HEK293 (cell line): Measurements from ENCODE around the gene SYT2.

Source experiments
- CTCF ChIA-PET: fragments of 350-600 bp; formaldehyde crosslinking; extraction: SDS; loops from one replicate; lab custom pipeline; 2021; ENCODE audit warnings: antibody characterized with exemption; lab: Yijun Ruan, JAX
- POLR2A ChIA-PET: fragments of 300-600 bp; formaldehyde crosslinking; extraction: SDS; loops from one replicate; lab custom pipeline; 2020; ENCODE audit warnings: antibody characterized with exemption, inconsistent platforms; lab: Yijun Ruan, JAX
- H3K27ac ChIP-seq: fragments of 200-500 bp; sonication (Bioruptor generic); 2 replicates; pipeline ENCODE4 v1.5.1; 2014; ENCODE audit warnings: low read depth, low read length, control low read depth, inconsistent platforms; ENCODE audit errors: extremely low read depth
- H3K36me3 ChIP-seq, 2 experiments: fragments of 200-500 bp in 1 of 2; sonication (Bioruptor generic) in 1 of 2; 1 replicate in 1 of 2; 2 replicates in 1 of 2; pipeline ENCODE4 v1.5.1; 2014 to 2017; ENCODE audit warnings: inconsistent platforms in 2 of 2, low read length in 2 of 2; ENCODE audit not compliant: control insufficient read depth in 2 of 2, insufficient read depth in 1 of 2
- H3K4me1 ChIP-seq: fragments of 200-500 bp; sonication (Bioruptor generic); 2 replicates; pipeline ENCODE4 v1.5.1; 2014; ENCODE audit warnings: mild to moderate bottlenecking, low read length, inconsistent platforms; ENCODE audit not compliant: control insufficient read depth, insufficient read depth
- H3K4me3 ChIP-seq: 2 replicates; pipeline ENCODE4 v1.5.1; 2011; ENCODE audit warnings: low read depth, mild to moderate bottlenecking, control low read depth, low read length, moderate library complexity
- H3K9me3 ChIP-seq: fragments of 200-500 bp; sonication (Bioruptor generic); 2 replicates; pipeline ENCODE4 v1.5.1; 2014; ENCODE audit warnings: low read depth, low read length, inconsistent platforms; ENCODE audit not compliant: control insufficient read depth, insufficient read depth
- KLF8 ChIP-seq: fragments of 450-650 bp; formaldehyde crosslinking; IDR thresholded peaks from 2 replicates; pipeline ENCODE4 v1.5.1; 2016; ENCODE audit warnings: missing biosample characterization, missing genetic modification characterization
- KLF9 ChIP-seq: fragments of 450-650 bp; formaldehyde crosslinking; IDR thresholded peaks from 2 replicates; pipeline ENCODE4 v1.5.1; 2016; ENCODE audit warnings: missing biosample characterization, missing genetic modification characterization, low read depth
- PBX3 ChIP-seq: sonication (generic); formaldehyde crosslinking; IDR thresholded peaks from 2 replicates; pipeline ENCODE4 v1.8.1; 2022; ENCODE audit warnings: mild to moderate bottlenecking, moderate library complexity, missing genetic modification reagents
- PRDM10 ChIP-seq: fragments of 450-650 bp; formaldehyde crosslinking; IDR thresholded peaks from 2 replicates; pipeline ENCODE4 v1.5.1; 2016; ENCODE audit warnings: missing biosample characterization, missing genetic modification characterization
- SCRT1 ChIP-seq: fragments of 450-650 bp; formaldehyde crosslinking; IDR thresholded peaks from 2 replicates; pipeline ENCODE4 v1.5.1; 2016; ENCODE audit warnings: missing biosample characterization, missing genetic modification characterization, borderline replicate concordance
- SCRT2 ChIP-seq: fragments of 450-650 bp; formaldehyde crosslinking; IDR thresholded peaks from 2 replicates; pipeline ENCODE4 v1.5.1; 2016; ENCODE audit warnings: missing biosample characterization, missing genetic modification characterization
- ZFP3 ChIP-seq: fragments of 450-650 bp; formaldehyde crosslinking; IDR thresholded peaks from 2 replicates; pipeline ENCODE4 v1.5.1; 2016; ENCODE audit warnings: low read depth, missing biosample characterization, missing genetic modification characterization
- ZNF18 ChIP-seq: fragments of 450-650 bp; formaldehyde crosslinking; IDR thresholded peaks from 2 replicates; pipeline ENCODE4 v1.5.1; 2016; ENCODE audit warnings: missing biosample characterization, missing genetic modification characterization
- ZNF341 ChIP-seq: fragments of 450-650 bp; formaldehyde crosslinking; IDR thresholded peaks from 2 replicates; pipeline ENCODE4; 2016; ENCODE audit warnings: low read depth, missing biosample characterization, missing genetic modification characterization
- ZNF366 ChIP-seq: fragments of 450-650 bp; formaldehyde crosslinking; conservative IDR thresholded peaks from 2 replicates; pipeline ENCODE4 v1.5.1; 2016; ENCODE audit warnings: missing biosample characterization, missing genetic modification characterization
- ZNF624 ChIP-seq: fragments of 450-650 bp; formaldehyde crosslinking; IDR thresholded peaks from 2 replicates; pipeline ENCODE4 v1.5.1; 2017; ENCODE audit warnings: missing biosample characterization, missing genetic modification characterization
- ZNF701 ChIP-seq: fragments of 450-650 bp; formaldehyde crosslinking; IDR thresholded peaks from 2 replicates; pipeline ENCODE4 v1.5.1; 2016; ENCODE audit warnings: missing biosample characterization, missing genetic modification characterization

SYT2 gene

GRCh38 chr1:202709276-202710041 lies 795 bp downstream of the SYT2 start (continued):
- TF ChIP-seq PRDM10 (tag by site-specific recombination): peak; percentile 99
- no peak for TF ChIP-seq ZNF701 (tag by site-specific recombination)
- peak; percentile 85 for TF ChIP-seq SCRT1
- TF ChIP-seq, all 188 proteins: peak for 5

GRCh38 chr1:202708456-202709275 lies 1.6 kb downstream of the SYT2 start:
- no peak for TF ChIP-seq ZNF624 (tag by site-specific recombination)
- TF ChIP-seq ZNF341: no peak
- TF ChIP-seq PRDM10 (tag by site-specific recombination): peak; percentile 36; the same call in 1 of the 2 replicates
- TF ChIP-seq PBX3 (CRISPR knock-in tag): no peak
- no peak for TF ChIP-seq KLF8 (tag by site-specific recombination)
- CTCF ChIA-PET: interaction anchor here (0.6 to 0.8 kb wide), 3 partner anchors 10 to 218 kb away, joined by 3 to 4 read pairs (median 4); no protein-coding TSS in a partner anchor
- Histone ChIP-seq H3K9me3 (no peaks in the 10 kb centered on the region), H3K4me3 (no peak overlapping the region), H3K36me3 (no peaks in the 10 kb centered on the region), H3K27ac (no peak overlapping the region), H3K4me1 (no peaks in the 10 kb centered on the region; the same call in 1 of the 2 replicates)
- POLR2A ChIA-PET: no interaction called here

GRCh38 chr1:202706851-202707250 lies 3.4 kb downstream of the SYT2 start:
- Histone ChIP-seq H3K9me3 (no peaks in the 10 kb centered on the region), H3K4me1 (no peaks in the 10 kb centered on the region; the same call in 1 of the 2 replicates), H3K27ac (no peak overlapping the region), H3K4me3 (no peak overlapping the region), H3K36me3 (no peaks in the 10 kb centered on the region)
- POLR2A ChIA-PET: no interaction called here
- CTCF ChIA-PET: interaction anchor here (0.7 to 0.9 kb wide), 2 partner anchors 9 to 14 kb away, joined by 3 to 4 read pairs; no protein-coding TSS in a partner anchor
- TF ChIP-seq KLF9 (tag by site-specific recombination) (no peak), ZNF18 (no peak), SCRT2 (0 out of 2 replicates have a peak, but pooled peaks have one; percentile 1), ZNF366 (no peak), ZFP3 (tag by site-specific recombination) (no peak)
- TF ChIP-seq, all 188 proteins: peak for 1
